H1 (cell line): ENCODE measurements around the gene XPNPEP2. TPM values are rescaled to one million over a fixed set of nuclear protein-coding genes. Genes with fewer than 3 reads are reported as not detected.

Experiments used
- CTCF ChIA-PET: fragments of 300-600 bp; sonication (Branson Sonifier 250); formaldehyde crosslinking; loops from one replicate; lab custom pipeline; 2021; ENCODE audit not compliant: partially characterized antibody; lab: Charles Lee
- POLR2A ChIA-PET: fragments of 300-600 bp; sonication (Branson Sonifier 250); formaldehyde crosslinking; loops from one replicate; lab custom pipeline; 2021; ENCODE audit warnings: inconsistent platforms; ENCODE audit not compliant: partially characterized antibody; lab: Charles Lee
- DNase-seq, 2 experiments: peaks; one replicate each; pipeline versions ENCODE4 v3.0.0 to v3.0.0-alpha.2; 2010 to 2022; ENCODE audit warnings: low spot score in 2 of 2, low read depth in 1 of 2, mixed read lengths in 1 of 2
- FAIRE-seq: peaks from 2 replicates; lab custom pipeline; 2011; peaks lifted over from hg19 to GRCh38; lab: Jason Lieb, UNC
- H2AFZ ChIP-seq: 2 replicates; pipeline ENCODE4 v1.8.1; 2012; ENCODE audit warnings: low read length, inconsistent platforms
- H2AK5ac ChIP-seq: 2 replicates; pipeline ENCODE4 v1.6.1; 2013; ENCODE audit warnings: low read depth, low read length
- H2BK120ac ChIP-seq: replicated peaks from 2 replicates; pipeline ENCODE3; 2013; ENCODE audit warnings: low read depth, low read length, inconsistent platforms
- H2BK12ac ChIP-seq: 2 replicates; pipeline ENCODE4 v1.6.1; 2013; ENCODE audit warnings: low read depth, low read length
- H2BK15ac ChIP-seq: 2 replicates; pipeline ENCODE4 v1.6.1; 2013; ENCODE audit warnings: low read length
- H2BK20ac ChIP-seq: 2 replicates; pipeline ENCODE4 v1.6.1; 2013; ENCODE audit warnings: low read length
- H2BK5ac ChIP-seq: 2 replicates; pipeline ENCODE4 v1.6.1; 2013; ENCODE audit warnings: low read depth, low read length
- H3K14ac ChIP-seq: 2 replicates; pipeline ENCODE4 v1.6.1; 2013; ENCODE audit warnings: inconsistent platforms; ENCODE audit not compliant: insufficient read length
- H3K18ac ChIP-seq: 2 replicates; pipeline ENCODE4 v1.6.1; 2013; ENCODE audit warnings: low read length; ENCODE audit errors: extremely low read depth
- H3K23ac ChIP-seq: 2 replicates; pipeline ENCODE4 v1.6.1; 2013; ENCODE audit warnings: inconsistent platforms; ENCODE audit not compliant: insufficient read length
- H3K23me2 ChIP-seq: 2 replicates; pipeline ENCODE4 v1.6.1; 2013; ENCODE audit warnings: low read depth, low read length
- H3K27ac ChIP-seq: 2 replicates; pipeline ENCODE4 v1.6.1; 2011; ENCODE audit warnings: low read depth, low read length, inconsistent platforms
- H3K27me3 ChIP-seq, 4 experiments: replicated peaks in 1 of 4; 1 replicate in 1 of 4; 2 replicates in 3 of 4; pipeline versions ENCODE4 v1.6.1 to v1.8.1; 2011 to 2013; ENCODE audit warnings: low read length in 3 of 4, mild to moderate bottlenecking in 3 of 4, inconsistent platforms in 2 of 4, mixed read lengths in 2 of 4, moderate library complexity in 1 of 4; ENCODE audit not compliant: control insufficient read depth in 3 of 4, insufficient read depth in 3 of 4; ENCODE audit errors: extremely low read depth in 1 of 4
- H3K36me3 ChIP-seq, 4 experiments: 2 replicates each; pipeline versions ENCODE4 v1.6.1 to v1.8.1; 2011 to 2013; ENCODE audit warnings: mild to moderate bottlenecking in 4 of 4, low read length in 3 of 4, moderate library complexity in 2 of 4, control low read depth in 1 of 4, inconsistent platforms in 1 of 4; ENCODE audit not compliant: insufficient read depth in 4 of 4, control insufficient read depth in 2 of 4
- H3K4ac ChIP-seq: replicated peaks from 2 replicates; pipeline ENCODE3; 2013; ENCODE audit warnings: low read length, low read depth, mixed read lengths, inconsistent platforms; ENCODE audit not compliant: insufficient read length
- H3K4me1 ChIP-seq, 4 experiments: replicated peaks in 1 of 4; 1 replicate in 1 of 4; 2 replicates in 3 of 4; pipeline versions ENCODE4 v1.6.1 to v1.8.1; 2011 to 2013; ENCODE audit warnings: low read length in 3 of 4, inconsistent platforms in 2 of 4, mixed read lengths in 1 of 4; ENCODE audit not compliant: insufficient read depth in 4 of 4, control insufficient read depth in 3 of 4
- H3K4me2 ChIP-seq, 2 experiments: 2 replicates each; pipeline versions ENCODE4 v1.6.1 to v1.8.1; 2011 to 2013; ENCODE audit warnings: low read depth in 2 of 2, low read length in 2 of 2, control low read depth in 1 of 2, inconsistent platforms in 1 of 2, mild to moderate bottlenecking in 1 of 2; ENCODE audit not compliant: insufficient read depth in 1 of 2
- H3K4me3 ChIP-seq, 4 experiments: fragments of 200-600, 300-600 bp in 1 of 4; sonication (generic), shearing (Covaris generic), sonication (Bioruptor Twin) in 1 of 4; 2 replicates each; pipeline versions ENCODE4 v1.5.1 to v1.8.1; 2011 to 2016; ENCODE audit warnings: low read length in 4 of 4, low read depth in 3 of 4, control low read depth in 2 of 4, inconsistent platforms in 2 of 4, mild to moderate bottlenecking in 2 of 4, mixed read lengths in 1 of 4, moderate library complexity in 1 of 4; ENCODE audit not compliant: insufficient read depth in 2 of 4; ENCODE audit errors: extremely low read depth in 1 of 4
- H3K56ac ChIP-seq: replicated peaks from 2 replicates; pipeline ENCODE3; 2013; ENCODE audit warnings: low read depth, mild to moderate bottlenecking, mixed read lengths, low read length, inconsistent platforms; ENCODE audit not compliant: insufficient read length
- H3K79me1 ChIP-seq: 2 replicates; pipeline ENCODE4 v1.6.1; 2013; ENCODE audit warnings: low read depth, low read length, control low read depth
- H3K79me2 ChIP-seq, 2 experiments: 2 replicates each; pipeline versions ENCODE4 v1.6.1 to v1.8.1; 2012 to 2013; ENCODE audit warnings: low read length in 2 of 2, mild to moderate bottlenecking in 2 of 2, inconsistent platforms in 1 of 2; ENCODE audit not compliant: insufficient read depth in 2 of 2, control insufficient read depth in 1 of 2
- H3K9ac ChIP-seq, 4 experiments: replicated peaks in 1 of 4; 1 replicate in 1 of 4; 2 replicates in 3 of 4; pipeline versions ENCODE4 v1.6.1 to v1.8.1; 2011 to 2013; ENCODE audit warnings: low read depth in 3 of 4, low read length in 3 of 4, control low read depth in 2 of 4, mild to moderate bottlenecking in 2 of 4, moderate library complexity in 2 of 4, inconsistent platforms in 1 of 4; ENCODE audit errors: extremely low read depth in 1 of 4
- H3K9me3 ChIP-seq, 2 experiments: 2 replicates each; pipeline versions ENCODE4 v1.6.1 to v1.8.1; 2012 to 2013; ENCODE audit warnings: mild to moderate bottlenecking in 2 of 2, moderate library complexity in 2 of 2, control low read depth in 1 of 2, inconsistent platforms in 1 of 2, low read depth in 1 of 2, low read length in 1 of 2, mixed read lengths in 1 of 2; ENCODE audit not compliant: insufficient read depth in 2 of 2
- H4K20me1 ChIP-seq, 2 experiments: replicated peaks in 1 of 2; 2 replicates each; pipeline versions ENCODE3 to v1.8.1; 2011 to 2013; ENCODE audit warnings: inconsistent platforms in 2 of 2, low read length in 2 of 2, mild to moderate bottlenecking in 1 of 2; ENCODE audit not compliant: insufficient read depth in 2 of 2, control insufficient read depth in 1 of 2
- H4K5ac ChIP-seq: 2 replicates; pipeline ENCODE4 v1.6.1; 2013; ENCODE audit warnings: low read length, low read depth, mixed read lengths, inconsistent platforms; ENCODE audit not compliant: insufficient read length
- H4K8ac ChIP-seq: 2 replicates; pipeline ENCODE4 v1.8.0; 2013; ENCODE audit warnings: mild to moderate bottlenecking, moderate library complexity, low read length, inconsistent platforms; ENCODE audit not compliant: insufficient read depth; ENCODE audit errors: extremely low read depth
- H4K91ac ChIP-seq: replicated peaks from 2 replicates; pipeline ENCODE3; 2013; ENCODE audit warnings: low read length, mixed read lengths, inconsistent platforms; ENCODE audit not compliant: insufficient read length
- CBX5 ChIP-seq: fragments of 300-800, 300-1000 bp; sonication (generic); IDR thresholded peaks from 2 replicates; pipeline ENCODE4 v1.7.1; 2016; ENCODE audit warnings: antibody characterized with exemption, low read length, low read depth
- E2F6 ChIP-seq: IDR thresholded peaks from 2 replicates; pipeline ENCODE4 v1.6.1; 2012; ENCODE audit warnings: inconsistent platforms
- EZH2 ChIP-seq: fragments of 200-600 bp; sonication (generic); IDR thresholded peaks from 2 replicates; pipeline ENCODE4 v1.7.1; 2012; ENCODE audit warnings: low read depth, mild to moderate bottlenecking, moderate library complexity, low read length, inconsistent platforms; ENCODE audit not compliant: severe bottlenecking
- GABPA ChIP-seq: IDR thresholded peaks from 2 replicates; pipeline ENCODE4 v1.6.1; 2011; ENCODE audit warnings: mild to moderate bottlenecking, low read length, moderate library complexity, borderline replicate concordance; ENCODE audit not compliant: insufficient read depth
- RAD21 ChIP-seq, 2 experiments: IDR thresholded peaks in 1 of 2; conservative IDR thresholded peaks in 1 of 2; 2 replicates each; pipeline ENCODE4 v1.6.1; 2011; ENCODE audit warnings: low read depth in 2 of 2, low read length in 2 of 2, improper control_type of control experiment in 1 of 2, inconsistent platforms in 1 of 2, mild to moderate bottlenecking in 1 of 2, moderate library complexity in 1 of 2
- RNF2 ChIP-seq: fragments of 200-900, 300-1000 bp; sonication (generic); IDR thresholded peaks from 2 replicates; pipeline ENCODE4 v1.7.1; 2016; ENCODE audit warnings: borderline replicate concordance, low read depth, mild to moderate bottlenecking, antibody characterized with exemption, low read length; ENCODE audit not compliant: poor library complexity, severe bottlenecking; ENCODE audit errors: missing control alignments
- SIN3A ChIP-seq, 2 experiments: IDR thresholded peaks in 1 of 2; conservative IDR thresholded peaks in 1 of 2; 2 replicates each; pipeline ENCODE4 v1.6.1; 2011 to 2012; ENCODE audit warnings: low read length in 2 of 2, improper control_type of control experiment in 1 of 2, low read depth in 1 of 2, mild to moderate bottlenecking in 1 of 2
- SP4 ChIP-seq: IDR thresholded peaks from 2 replicates; pipeline ENCODE4 v1.6.1; 2012; ENCODE audit warnings: low read length, inconsistent platforms
- ZNF274 ChIP-seq: IDR thresholded peaks from 2 replicates; pipeline ENCODE4 v1.7.0; 2012; ENCODE audit warnings: low read length, borderline replicate concordance; ENCODE audit errors: extremely low read depth
- WGBS, 2 experiments: shearing (Covaris generic) in 1 of 2; methylation state at CpG; one replicate each; pipeline versions ENCODE4 v1.1.6 to v1.1.7; 2013 to 2015; ENCODE audit warnings: low lambda C conversion rate in 2 of 2, mixed read lengths in 2 of 2, inconsistent platforms in 1 of 2, low coverage in 1 of 2, missing lambda C conversion rate in 1 of 2; ENCODE audit not compliant: insufficient replicate concordance in 2 of 2, insufficient coverage in 1 of 2, insufficient read length in 1 of 2; ENCODE audit errors: extremely low coverage in 1 of 2, missing lambda C conversion rate in 1 of 2; 5-methylcytosine and 5-hydroxymethylcytosine counted together
- polyA plus RNA-seq, 7 experiments: library from polyadenylated mRNA; depleted of rRNA in 3 of 7; stranded (reverse) in 5 of 7; unstranded in 2 of 7; fragments of >200 nt in 5 of 7; fragments of 200-250 nt in 2 of 7; gene quantifications; 1 replicate in 5 of 7; 2 replicates in 1 of 7; 4 replicates in 1 of 7; pipeline versions ENCODE4 v1.2.1 to v1.2.3, GENCODE V29; 2011 to 2013; ENCODE audit warnings: missing spikeins in 2 of 7, mixed read lengths in 2 of 7
- total RNA-seq: library from RNA; stranded (reverse); fragmentation: NEBNext Ultra II Directional; extraction: Animal tissue kit (Norgen Biotek cat#: 25700); gene quantifications from 2 replicates; pipeline ENCODE4 v1.2.1, GENCODE V29; 2021

XPNPEP2 gene
- total and polyA plus RNA-seq, 2 of the 8 experiments (the other 6 are each of a cell fraction or from before 2014, with no cell fraction given) = 0.27 TPM; not detected in 1

GRCh38 chrX:129779747-129780146, 41.0 kb downstream of the XPNPEP2 start, which contains the start of gene SASH3:
SASH3 (plus strand) TSS chrX:129779949; CDS start chrX:129780098, 149 bp downstream.
- no peak within 1 kb of the TSS for H4K8ac ChIP-seq
- H4K20me1 ChIP-seq = no peaks in the 10 kb centered on the region
- H2AFZ ChIP-seq = no peak within 1 kb of the TSS
- H2BK120ac ChIP-seq = no peak within 1 kb of the TSS
- no peak within 1 kb of the TSS for H3K56ac ChIP-seq
- POLR2A ChIA-PET = interaction anchor here (1.3 kb wide), 1 partner anchor 23 kb away, joined by 3 read pairs; no protein-coding TSS in a partner anchor
- H2AK5ac ChIP-seq = no peak within 1 kb of the TSS
- DNase-seq (no peak), FAIRE-seq (no peak)
- no peak within 1 kb of the TSS for H3K27ac ChIP-seq
- no peak within 1 kb of the TSS for H2BK15ac ChIP-seq
- no peak within 1 kb of the TSS for H4K91ac ChIP-seq
- no peak within 1 kb of the TSS for H3K4me2 ChIP-seq
- peaks cover 0 to 2% (median 0%) of the 10 kb centered on the region in 4 experiments; a peak in 2 of 7 replicates for H3K4me1 ChIP-seq
- no peaks in the 10 kb centered on the region for H3K79me1 ChIP-seq
- no peak within 1 kb of the TSS for H4K5ac ChIP-seq
- no peak within 1 kb of the TSS for H3K4me3 ChIP-seq
- H3K18ac ChIP-seq = no peak within 1 kb of the TSS
- no peak within 1 kb of the TSS for H2BK12ac ChIP-seq
- no peaks in the 10 kb centered on the region for H3K79me2 ChIP-seq
- no peak within 1 kb of the TSS for H3K14ac ChIP-seq
- no peak within 1 kb of the TSS for H2BK5ac ChIP-seq
- no peaks in the 10 kb centered on the region for H3K23me2 ChIP-seq
- TF ChIP-seq SP4 = no peak
- TF ChIP-seq RAD21 (IDR thresholded peaks at IDR 0.05 in 1 of 2, conservative IDR thresholded peaks at IDR 0.05 in 1 of 2; ENCODE audit: low read depth in 2 of 2, low read length in 2 of 2) = no peak
- TF ChIP-seq EZH2 = no peak
- no peak for TF ChIP-seq CBX5
- no peak for TF ChIP-seq RNF2
- no peak for TF ChIP-seq GABPA
- TF ChIP-seq E2F6 = no peak
- TF ChIP-seq ZNF274 = no peak
- no peak for TF ChIP-seq SIN3A (conservative IDR thresholded peaks at IDR 0.05 in 1 of 2, IDR thresholded peaks at IDR 0.05 in 1 of 2; ENCODE audit: low read depth in 1 of 2, low read length in 2 of 2)
- no peaks in the 10 kb centered on the region for H3K27me3 ChIP-seq
- no peak within 1 kb of the TSS for H3K4ac ChIP-seq
- no peak within 1 kb of the TSS for H3K9ac ChIP-seq
- H2BK20ac ChIP-seq = no peak within 1 kb of the TSS
- H3K36me3 ChIP-seq = no peaks in the 10 kb centered on the region
- no peak within 1 kb of the TSS for H3K23ac ChIP-seq
- WGBS, 2 experiments = 95% methylated on average over 4 of the region's 13 CpGs; no CpG with 5 or more reads in 1 of the 2 experiments
- CTCF ChIA-PET = interaction anchor here (1.2 kb wide), 1 partner anchor 22 kb away, joined by 3 read pairs; no protein-coding TSS in a partner anchor
- H3K9me3 ChIP-seq = no peaks in the 10 kb centered on the region
